ENCODE measurements around the gene LAMTOR2. TPM values are rescaled to one million over a fixed set of nuclear protein-coding genes. Genes with fewer than 3 reads are reported as not detected.

Gene LAMTOR2
- total RNA-seq (2022) = 49.4 and 49.5 TPM in 2 replicates
- percentile 63 among the genes with signal in this experiment for Bru-seq, nascent RNA
- BruChase-seq, experiment 1, labeled RNA remaining after a 2-hour chase = percentile 64 among the genes with signal in this experiment
- percentile 68 among the genes with signal in this experiment for BruChase-seq, experiment 2, labeled RNA remaining after a 6-hour chase
- long read RNA-seq, transcript LAMTOR2-203 (4 exons, 655 nt) = major isoform, 91 of 105 reads
- long read RNA-seq, partial matches to known transcripts = 4 of 105 reads
- long read RNA-seq, other reads (novel, unspliced or antisense) = 8 of 105 reads

DNA sequence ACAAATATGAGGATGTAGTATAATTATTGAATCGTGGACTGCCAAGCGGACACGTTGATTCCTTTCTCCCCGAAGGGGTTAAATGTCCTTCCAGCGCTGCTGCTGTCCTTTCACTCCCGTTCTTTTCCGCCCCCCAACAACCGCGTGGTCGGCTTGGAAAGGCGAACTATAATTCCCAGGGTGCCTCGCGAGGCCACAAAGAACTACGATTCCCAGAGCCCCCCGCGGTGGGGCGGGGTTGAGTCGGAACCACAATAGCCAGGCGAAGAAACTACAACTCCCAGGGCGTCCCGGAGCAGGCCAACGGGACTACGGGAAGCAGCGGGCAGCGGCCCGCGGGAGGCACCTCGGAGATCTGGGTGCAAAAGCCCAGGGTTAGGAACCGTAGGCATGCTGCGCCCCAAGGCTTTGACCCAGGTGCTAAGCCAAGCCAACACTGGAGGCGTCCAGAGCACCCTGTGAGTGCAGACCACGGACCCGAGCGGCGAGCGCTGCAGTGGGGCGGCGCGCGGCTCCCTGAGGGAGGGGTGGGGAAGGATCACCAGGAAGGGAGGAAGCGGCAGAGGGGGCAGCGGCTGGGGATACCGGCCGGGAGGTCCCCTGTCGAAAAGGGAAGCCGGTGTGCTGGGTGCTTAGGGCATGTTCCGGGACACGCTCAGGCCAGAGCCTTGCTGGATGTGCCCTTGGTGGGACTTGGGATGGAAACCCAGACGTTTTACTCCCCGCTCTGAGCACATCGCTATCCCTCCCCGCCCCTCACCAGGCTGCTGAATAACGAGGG, at the start of gene LAMTOR2:
Gene LAMTOR2, plus strand, starts transcription at position 283 of the 781 bp plus-strand sequence. Its CDS starts 108 bp downstream, at position 391.
- Histone ChIP-seq H3K9me3 (no peaks in the 10 kb centered on the region), H3K4me1 (peaks cover 14% of the 10 kb centered on the region), H3K4me3 (ENCODE audit: low read depth, low read length) (peak within 1 kb of the TSS; percentile 86), H3K27me3 (replicated peaks; ENCODE audit: control insufficient read depth, insufficient read depth, low read length) (no peaks in the 10 kb centered on the region), H3K36me3 (ENCODE audit: control insufficient read depth, insufficient read depth, low read length) (no peaks in the 10 kb centered on the region; the same call in 1 of the 2 replicates)
- no peaks in the 10 kb centered on the region for H3K9me3 Mint-ChIP-seq (ENCODE audit: unreplicated experiment)
- intact Hi-C loops (cut with micrococcal nuclease; ENCODE audit: unreplicated experiment) = loop anchor here (1.0 to 2.0 kb wide), 3 partner anchors 32 to 120 kb away; partner anchors contain the start of gene KHDC4
- H3K4me1 Mint-ChIP-seq (ENCODE audit: low read depth, unreplicated experiment) = no peaks in the 10 kb centered on the region
- peak within 1 kb of the TSS; percentile 98 for H3K4me3 Mint-ChIP-seq (ENCODE audit: unreplicated experiment)
- H3K36me3 Mint-ChIP-seq (ENCODE audit: insufficient read depth, unreplicated experiment) = peaks cover 36% of the 10 kb centered on the region
- H3K27me3 Mint-ChIP-seq (ENCODE audit: insufficient read depth, unreplicated experiment) = no peaks in the 10 kb centered on the region
- CTCF ChIA-PET = no interaction called here
- TF ChIP-seq CTCF (IDR thresholded peaks at IDR 0.05; ENCODE audit: insufficient read depth in 1 of 2, low read depth in 1 of 2, low read length in 1 of 2, severe bottlenecking in 1 of 2, unreplicated experiment in 1 of 2) = peak in 1 of 2 experiments; percentile 5
- POLR2A ChIA-PET = interaction anchor here (0.6 kb wide), 1 partner anchor 158 kb away, joined by 4 read pairs; the partner anchor contains the start of gene PMF1
- peak within 1 kb of the TSS; percentile 91 for H3K27ac Mint-ChIP-seq (ENCODE audit: unreplicated experiment)
- DNase-seq = peak; percentile 98
- BruUV-seq (replicated peaks) = no TSS peak

GRCh38 chr1:156004843-156005584, 49.6 kb upstream of the LAMTOR2 start:
- ChIA-PET CTCF (no interaction called here), POLR2A (interaction anchor here (0.5 kb wide), 1 partner anchor 269 kb away, joined by 7 read pairs; no protein-coding TSS in a partner anchor)
- Mint-ChIP-seq H3K4me1 (ENCODE audit: low read depth, unreplicated experiment) (peaks cover 10% of the 10 kb centered on the region), H3K9me3 (ENCODE audit: unreplicated experiment) (no peaks in the 10 kb centered on the region), H3K27me3 (ENCODE audit: insufficient read depth, unreplicated experiment) (no peaks in the 10 kb centered on the region), H3K27ac (ENCODE audit: unreplicated experiment) (no peak overlapping the region), H3K36me3 (ENCODE audit: insufficient read depth, unreplicated experiment) (peaks cover 16% of the 10 kb centered on the region), H3K4me3 (ENCODE audit: unreplicated experiment) (no peak overlapping the region)
- no TSS peak for BruUV-seq (replicated peaks)
- no peak for TF ChIP-seq CTCF (IDR thresholded peaks at IDR 0.05; ENCODE audit: insufficient read depth in 1 of 2, low read depth in 1 of 2, low read length in 1 of 2, severe bottlenecking in 1 of 2, unreplicated experiment in 1 of 2)
- no peak for DNase-seq
- H3K9me3 ChIP-seq = no peaks in the 10 kb centered on the region
- no peaks in the 10 kb centered on the region; the same call in 1 of the 2 replicates for H3K27me3 ChIP-seq (replicated peaks; ENCODE audit: control insufficient read depth, insufficient read depth, low read length)
- H3K36me3 ChIP-seq (ENCODE audit: control insufficient read depth, insufficient read depth, low read length) = no peaks in the 10 kb centered on the region
- intact Hi-C loops (cut with micrococcal nuclease; ENCODE audit: unreplicated experiment) = loop anchor here (5.0 kb wide), 1 partner anchor 62 kb away; no protein-coding TSS in a partner anchor
- no peak overlapping the region for H3K4me3 ChIP-seq (ENCODE audit: low read depth, low read length)
- peaks cover 7% of the 10 kb centered on the region for H3K4me1 ChIP-seq

All from Caco-2 (cell line).